Endothelial cell of hepatic sinusoid (primary cell): ENCODE data around the gene SLCO2B1.

Experiments
- in situ Hi-C: cut with HindIII; loops from 2 replicates; pipeline ENCODE4 v1.10.0; 2017; ENCODE audit warnings: low sequenced_read_pairs

Gene SLCO2B1

DNA sequence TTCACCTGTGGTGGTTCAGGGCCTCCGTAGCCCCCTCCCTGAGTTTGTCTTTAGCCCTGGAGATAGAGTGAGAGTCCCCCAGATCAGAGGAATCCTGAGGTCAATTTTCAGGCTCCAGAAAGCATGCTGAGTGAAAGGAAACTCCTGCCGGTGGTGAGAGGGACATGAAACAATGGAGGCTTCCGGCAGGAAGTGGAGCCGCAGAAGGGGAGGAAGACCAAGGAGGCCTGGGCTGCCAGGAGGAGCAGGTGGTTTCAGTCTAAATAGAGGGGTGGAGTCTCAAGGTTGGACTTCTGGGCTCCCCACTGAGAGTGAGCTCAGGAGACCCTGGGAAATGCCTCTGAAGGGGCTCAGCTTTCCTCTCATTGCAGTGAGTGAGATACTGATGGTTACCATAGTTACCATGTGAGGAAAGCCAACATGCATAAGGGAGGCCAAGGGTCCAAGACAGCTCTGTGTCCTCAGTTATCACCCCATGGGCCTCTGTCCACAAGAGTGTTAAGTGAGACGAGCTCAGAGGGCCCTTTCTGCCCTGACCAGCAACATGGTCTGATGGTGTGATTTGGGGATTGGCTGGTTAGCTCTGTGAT lies 10.7 kb downstream of the SLCO2B1 start:
- in situ Hi-C loops, result no loop called here

DNA sequence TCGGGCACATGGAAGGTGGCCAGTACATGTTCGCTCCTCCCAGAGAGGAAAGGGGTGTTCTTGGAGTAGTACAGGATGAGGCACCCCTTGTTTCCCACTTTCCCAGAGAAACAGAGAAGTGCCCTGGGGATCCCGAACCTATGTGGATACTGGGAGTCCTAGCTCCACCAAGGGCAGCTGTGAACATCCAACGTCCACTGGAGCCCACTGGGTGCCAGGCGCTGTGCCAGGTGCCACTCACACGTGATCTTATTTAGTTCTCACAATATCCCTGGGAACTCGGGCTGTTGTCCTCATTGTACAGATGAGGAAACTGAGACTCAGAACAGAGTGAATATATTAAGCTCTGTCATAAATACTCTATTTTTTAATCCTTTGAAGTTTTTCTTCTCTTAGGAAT lies 12.0 kb downstream of the SLCO2B1 start:
- in situ Hi-C loops, result no loop called here

DNA sequence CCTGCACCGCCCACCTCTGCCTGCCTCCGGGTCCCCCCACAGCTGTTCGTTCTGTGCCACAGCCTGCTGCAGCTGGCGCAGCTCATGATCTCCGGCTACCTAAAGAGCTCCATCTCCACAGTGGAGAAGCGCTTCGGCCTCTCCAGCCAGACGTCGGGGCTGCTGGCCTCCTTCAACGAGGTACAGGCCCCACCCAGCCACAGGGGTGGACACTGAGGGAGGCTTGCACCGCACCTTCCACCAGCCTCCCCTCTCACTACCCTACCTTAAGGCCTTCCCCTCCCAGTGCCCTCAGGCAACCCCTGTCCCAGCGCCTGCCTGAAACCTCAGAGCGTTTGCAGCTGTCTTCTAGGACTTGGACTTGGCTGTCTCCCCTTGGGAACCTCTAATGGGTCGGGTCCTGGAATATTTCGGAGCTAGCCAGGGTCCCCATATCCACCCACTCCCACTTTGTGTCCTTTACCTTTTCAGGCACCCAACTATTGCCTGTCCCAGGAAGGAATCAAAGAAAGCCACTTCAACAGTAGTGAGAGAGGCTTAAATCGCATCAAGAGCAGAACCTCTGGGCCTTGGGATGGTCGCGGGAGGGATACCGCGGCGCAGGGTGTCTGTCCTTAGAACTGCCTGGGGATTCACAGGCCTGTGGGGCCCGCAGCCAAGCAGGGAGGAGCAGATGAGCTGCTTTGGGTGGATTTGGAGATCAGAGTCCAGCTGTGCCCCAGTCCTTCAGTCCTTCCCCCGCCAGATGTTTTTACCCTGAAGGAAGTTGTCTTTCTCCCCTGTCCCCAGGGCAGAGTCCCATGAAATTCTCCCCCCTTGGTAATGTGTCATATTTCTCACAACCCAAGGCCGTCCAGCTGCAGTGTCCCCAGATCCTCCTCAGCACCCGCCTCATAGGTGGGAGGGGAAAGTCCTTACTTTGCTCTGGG lies 13.3 kb downstream of the SLCO2B1 start:
- in situ Hi-C loops, result no loop called here

DNA sequence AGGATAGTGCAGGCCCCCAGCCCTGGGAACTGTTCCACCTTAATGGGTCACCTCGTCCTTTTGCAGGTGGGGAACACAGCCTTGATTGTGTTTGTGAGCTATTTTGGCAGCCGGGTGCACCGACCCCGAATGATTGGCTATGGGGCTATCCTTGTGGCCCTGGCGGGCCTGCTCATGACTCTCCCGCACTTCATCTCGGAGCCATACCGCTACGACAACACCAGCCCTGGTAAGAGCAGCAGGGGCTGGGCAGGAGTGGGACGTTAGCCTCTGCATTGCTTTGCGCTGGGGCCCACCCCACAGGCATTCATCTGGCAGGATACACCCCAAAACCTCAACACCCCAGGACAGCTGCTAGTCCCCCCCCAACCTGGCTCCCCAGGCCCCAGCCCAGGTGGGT lies 14.8 kb downstream of the SLCO2B1 start:
- in situ Hi-C loops, result no loop called here

DNA sequence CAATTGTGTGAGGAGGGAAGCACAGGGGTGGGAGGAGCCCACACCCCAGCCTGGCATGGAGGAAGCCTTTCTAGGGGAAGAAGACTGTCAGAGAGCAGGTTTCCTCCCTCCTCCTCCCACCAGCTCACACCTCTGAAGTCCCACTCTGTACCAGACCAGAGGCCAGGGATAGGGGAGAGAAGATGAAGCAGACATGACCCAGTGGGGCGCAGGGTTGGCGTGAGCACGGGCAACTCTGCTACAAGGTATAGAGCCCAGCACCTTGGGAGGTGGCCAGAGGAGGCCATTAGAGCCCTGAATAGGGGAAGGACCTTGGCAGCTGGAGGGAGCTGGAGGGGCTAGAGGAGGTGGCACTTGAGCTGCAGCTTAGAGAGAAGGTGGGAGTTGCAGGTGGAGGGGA lies 15.9 kb downstream of the SLCO2B1 start:
- in situ Hi-C loops, result no loop called here

DNA sequence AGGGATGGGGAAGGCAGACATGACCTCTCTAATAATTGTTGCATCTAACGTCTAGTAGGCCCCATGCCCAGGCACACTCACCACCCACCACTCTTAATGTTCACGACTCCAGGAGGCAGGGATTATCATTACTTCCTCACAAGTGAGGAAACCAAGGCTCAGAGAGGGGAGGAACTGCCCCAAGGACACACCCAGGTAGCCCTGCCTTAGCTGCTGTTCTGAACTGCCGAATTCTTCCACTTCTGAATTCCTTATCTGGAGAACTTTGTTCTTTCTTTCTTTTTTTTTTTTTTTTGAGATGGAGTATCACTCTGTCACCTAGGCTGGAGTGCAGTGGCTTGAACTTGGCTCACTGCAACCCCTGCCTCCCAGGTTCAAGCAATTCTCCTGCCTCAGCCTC lies 16.7 kb downstream of the SLCO2B1 start:
- in situ Hi-C loops, result no loop called here

DNA sequence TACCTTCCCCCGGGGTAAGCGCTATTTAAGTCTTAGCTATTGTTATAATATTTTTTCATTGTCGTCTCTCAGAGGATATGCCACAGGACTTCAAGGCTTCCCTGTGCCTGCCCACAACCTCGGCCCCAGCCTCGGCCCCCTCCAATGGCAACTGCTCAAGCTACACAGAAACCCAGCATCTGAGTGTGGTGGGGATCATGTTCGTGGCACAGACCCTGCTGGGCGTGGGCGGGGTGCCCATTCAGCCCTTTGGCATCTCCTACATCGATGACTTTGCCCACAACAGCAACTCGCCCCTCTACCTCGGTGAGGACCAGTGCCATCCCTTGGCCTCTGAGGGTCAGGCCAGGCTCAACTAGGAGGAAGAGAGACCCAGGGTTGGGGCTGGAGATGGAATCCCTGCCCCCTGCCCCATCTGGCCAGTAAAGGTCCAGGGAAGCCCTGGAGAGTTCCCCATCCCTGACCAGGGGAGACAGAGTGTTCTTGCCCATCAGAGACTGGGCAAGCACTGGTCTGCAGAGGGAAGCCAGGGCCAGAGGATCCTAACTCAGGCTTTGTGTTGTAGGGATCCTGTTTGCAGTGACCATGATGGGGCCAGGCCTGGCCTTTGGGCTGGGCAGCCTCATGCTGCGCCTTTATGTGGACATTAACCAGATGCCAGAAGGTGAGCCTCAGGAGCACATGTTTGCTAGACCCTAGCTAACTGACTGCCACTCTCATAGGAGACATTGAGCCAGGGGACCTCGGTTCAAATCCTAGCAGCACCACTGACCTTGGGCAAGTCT lies 18.4 kb downstream of the SLCO2B1 start:
- in situ Hi-C loops, result no loop called here

DNA sequence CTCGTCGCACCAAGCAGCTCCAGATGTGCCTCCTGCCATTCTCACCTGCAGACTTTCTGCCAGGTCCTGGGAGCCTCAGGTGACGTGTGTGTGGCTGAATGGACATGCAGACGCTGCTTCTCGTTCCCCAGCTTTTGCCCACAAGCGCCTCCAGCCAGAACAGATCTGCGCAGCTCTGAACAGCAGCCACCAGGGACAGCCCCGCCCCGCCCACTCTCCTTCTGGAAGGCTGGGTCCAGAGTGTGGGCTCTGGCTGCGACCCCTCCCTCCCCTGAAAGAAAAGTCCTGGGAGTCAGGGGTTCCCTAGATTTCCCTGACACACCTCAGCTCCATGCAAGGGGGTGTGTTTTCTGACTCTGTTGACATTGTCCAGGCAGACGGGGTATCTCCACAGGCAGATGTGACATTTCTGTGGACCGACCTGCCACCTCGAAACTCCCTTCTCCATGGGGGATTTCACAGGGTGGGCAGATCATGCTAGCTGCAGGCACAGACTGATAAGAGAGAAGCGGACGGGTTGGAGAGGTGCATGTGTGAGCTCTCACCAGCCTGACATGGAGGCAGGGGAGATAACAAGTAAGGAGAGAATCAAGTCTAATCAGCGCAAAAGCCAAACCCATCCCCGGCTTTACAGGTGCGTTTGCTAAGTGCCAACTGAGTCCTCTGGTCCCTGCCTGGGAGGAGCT lies 19.8 kb downstream of the SLCO2B1 start:
- in situ Hi-C loops, result no loop called here

DNA sequence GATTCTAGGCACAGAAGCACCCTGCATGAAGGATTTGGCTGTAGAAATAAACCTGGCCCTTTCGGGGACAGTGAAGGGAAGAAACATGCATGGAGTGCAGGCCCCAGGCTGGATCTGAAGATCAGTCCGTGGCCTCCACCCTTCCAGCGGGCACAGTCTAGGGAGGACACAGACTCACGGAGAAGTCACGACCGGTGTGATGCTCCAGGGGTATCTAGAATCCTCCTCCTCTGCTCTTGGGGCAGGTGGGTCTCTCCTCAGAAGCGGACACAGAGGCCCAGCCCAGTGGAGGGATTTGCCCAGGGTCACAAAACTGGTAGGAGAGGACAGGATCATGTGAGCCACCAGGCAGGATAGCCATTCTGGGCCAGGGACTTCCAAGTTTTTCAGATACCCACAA lies 22.4 kb downstream of the SLCO2B1 start:
- in situ Hi-C loops, result no loop called here

DNA sequence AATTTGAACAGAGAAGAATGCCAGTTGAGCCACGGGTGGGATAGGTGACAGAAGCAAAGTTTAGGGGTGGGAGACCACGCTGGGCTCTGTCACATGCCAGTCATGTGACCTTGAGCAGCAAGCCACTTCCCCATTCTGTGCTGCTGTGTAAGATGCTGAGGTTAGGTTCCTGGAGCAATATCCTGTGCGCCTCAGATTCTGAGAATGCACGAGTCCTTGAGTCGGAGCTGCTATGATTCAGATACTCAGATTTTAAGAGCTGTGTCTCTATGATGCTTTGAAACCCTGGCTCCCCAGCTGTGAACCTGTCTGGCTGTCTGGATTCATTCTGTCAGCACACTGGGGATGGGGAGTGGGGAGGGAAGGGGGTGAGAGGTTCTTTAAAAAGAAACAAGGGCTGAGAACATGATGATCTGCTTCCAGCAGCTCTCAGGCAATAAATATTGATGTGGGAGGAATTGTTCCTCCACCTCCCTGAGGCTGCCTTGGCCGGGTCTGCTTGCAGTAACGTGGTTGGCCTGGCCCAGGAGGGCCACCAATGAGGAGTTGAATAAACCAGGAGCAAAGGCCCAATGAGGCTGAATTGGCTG lies 24.0 kb downstream of the SLCO2B1 start:
- in situ Hi-C loops, result no loop called here

DNA sequence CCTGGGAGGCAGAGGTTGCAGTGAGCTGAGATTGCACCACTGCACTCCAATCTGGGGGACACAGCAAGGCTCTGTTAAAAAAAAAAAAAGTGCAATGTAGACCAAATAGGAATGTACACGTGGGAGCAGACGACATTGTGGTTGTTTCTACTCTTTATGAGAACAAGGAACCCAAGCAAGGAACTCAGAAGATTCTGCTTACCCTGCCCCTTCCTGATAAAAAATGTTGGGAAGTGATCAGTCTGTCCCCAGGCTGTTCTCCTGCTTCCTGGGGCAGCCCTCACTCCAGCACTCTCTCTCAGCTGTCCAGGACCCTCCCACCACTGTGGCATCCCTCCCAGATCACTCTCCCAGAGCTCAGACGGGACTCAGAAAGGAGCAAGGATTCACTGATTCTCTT lies 31.8 kb downstream of the SLCO2B1 start:
- in situ Hi-C loops, result no loop called here

DNA sequence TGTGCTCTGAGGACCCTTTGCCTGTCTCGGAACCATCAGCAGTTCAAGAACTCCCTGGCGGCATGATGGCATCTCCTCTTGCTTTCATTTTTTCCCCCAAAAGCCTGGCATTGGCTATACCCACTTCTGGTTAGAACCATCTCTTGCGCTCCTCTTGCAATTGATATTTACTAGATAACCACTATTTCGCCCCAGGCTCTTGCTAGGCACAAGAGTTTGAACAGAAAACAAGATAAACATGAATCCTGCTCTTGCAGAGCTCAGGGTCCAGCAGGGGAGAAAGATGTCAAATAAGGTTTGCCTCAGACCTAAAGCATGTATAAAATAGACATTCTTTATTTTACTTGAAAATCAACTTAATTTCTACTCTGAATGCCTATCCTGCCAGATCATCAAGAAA lies 33.1 kb downstream of the SLCO2B1 start:
- in situ Hi-C loops, result no loop called here

DNA sequence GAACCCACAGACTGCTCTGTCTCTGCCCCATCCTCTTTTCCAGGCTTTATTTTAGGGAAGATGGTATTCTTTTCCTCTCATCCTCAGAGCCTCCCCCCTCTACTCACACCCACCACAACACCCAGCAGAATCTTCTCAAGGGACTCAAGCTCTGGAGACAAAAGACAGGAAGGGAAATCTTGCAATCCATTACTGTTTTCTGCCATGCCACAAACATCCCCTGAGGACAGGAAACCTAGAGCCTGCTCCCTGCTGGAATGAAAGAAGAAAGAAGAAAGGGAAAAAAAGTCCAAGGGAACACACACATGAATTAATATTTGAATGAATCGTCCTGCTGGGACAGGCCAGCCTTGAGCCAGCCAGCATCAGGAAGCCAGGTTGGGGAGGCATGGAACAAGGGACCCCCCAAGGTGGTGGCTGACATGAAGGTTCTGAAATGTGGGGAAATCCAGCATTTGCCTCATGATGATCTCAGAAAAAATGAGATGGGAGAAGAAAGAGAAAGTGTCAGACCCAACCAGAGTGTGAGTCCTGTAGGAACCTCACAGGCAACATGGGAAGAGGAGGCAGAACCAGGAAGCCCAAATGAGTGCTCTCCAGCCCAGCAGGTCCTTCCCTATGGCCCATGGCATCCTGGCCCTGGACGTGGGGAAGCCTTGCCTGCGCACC lies 34.0 kb downstream of the SLCO2B1 start:
- in situ Hi-C loops, result no loop called here

DNA sequence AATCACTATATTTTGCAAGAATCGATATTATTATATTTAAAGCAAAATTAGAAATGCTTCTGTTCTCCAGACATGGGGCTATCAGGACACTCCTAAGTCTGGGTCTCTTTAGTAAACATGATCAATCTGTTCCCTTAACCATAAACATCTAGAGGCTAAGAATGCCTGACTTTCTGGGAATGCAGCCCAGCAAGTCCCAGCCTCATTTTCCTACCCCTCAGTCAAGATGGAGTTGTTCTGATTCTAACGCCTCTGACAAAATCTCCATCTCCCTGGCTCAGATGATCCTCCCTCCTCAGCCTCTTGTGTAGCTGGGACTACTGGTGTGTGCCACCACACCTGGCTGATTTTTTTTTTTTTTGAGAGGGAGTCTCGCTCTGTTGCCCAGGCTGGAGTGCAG lies 35.0 kb downstream of the SLCO2B1 start:
- in situ Hi-C loops, result no loop called here

DNA sequence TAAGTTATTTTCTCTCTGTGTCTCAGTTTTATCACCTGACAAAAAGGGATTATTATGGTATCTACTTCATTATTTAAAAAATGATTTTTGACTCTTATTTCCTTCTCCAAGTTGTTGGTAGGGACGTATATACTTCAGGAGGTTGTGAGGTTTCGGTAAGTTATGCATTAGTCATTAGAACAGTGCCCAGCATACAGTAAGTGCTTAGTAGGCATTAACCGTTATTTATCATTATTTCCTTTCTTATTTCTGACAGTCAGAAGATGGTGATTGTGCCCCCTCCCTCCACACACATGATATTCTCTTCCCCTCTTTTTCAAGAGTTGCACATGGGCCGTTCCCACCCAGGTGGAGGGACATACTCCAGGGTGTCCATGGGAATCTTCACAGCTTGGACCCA lies 36.1 kb downstream of the SLCO2B1 start:
- in situ Hi-C loops, result no loop called here

DNA sequence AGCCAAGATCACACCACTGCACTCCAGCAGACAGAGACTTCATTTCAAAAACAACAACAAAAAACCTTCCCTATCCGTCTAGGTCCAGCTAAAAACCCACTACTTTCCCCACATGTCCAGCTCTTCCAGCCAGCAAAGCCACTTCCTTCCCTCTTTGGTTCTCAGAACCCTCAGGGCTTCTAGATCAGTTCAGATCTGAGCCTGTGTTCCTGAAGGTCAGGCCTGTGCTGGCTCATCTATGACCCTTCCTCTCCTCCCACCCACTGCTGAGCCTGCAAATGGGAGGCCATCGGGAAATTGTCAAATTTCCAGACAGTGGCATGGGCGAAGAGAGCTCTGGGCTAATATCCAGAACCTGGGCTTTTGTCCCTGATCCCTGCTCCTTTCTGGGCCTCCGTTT lies 37.8 kb downstream of the SLCO2B1 start:
- in situ Hi-C loops, result no loop called here

DNA sequence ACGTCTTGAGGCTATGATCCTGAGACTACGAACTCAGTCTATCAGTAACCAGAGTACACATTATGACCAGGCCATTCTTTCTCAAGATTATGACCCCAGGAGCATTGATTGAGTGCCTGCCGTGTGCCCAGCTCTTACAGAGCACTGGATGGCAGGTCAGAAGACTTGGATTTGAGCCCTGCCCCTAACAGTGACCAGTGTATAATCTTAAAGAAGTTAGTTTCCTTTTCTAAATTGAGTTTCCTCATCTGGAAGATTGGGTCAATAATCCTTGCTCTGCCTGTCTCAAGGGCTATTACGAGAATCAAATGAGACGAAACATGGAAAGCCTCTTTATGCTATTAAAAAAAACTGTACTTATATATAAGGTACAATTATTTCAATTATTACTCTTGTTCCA lies 38.2 kb downstream of the SLCO2B1 start:
- in situ Hi-C loops, result no loop called here

DNA sequence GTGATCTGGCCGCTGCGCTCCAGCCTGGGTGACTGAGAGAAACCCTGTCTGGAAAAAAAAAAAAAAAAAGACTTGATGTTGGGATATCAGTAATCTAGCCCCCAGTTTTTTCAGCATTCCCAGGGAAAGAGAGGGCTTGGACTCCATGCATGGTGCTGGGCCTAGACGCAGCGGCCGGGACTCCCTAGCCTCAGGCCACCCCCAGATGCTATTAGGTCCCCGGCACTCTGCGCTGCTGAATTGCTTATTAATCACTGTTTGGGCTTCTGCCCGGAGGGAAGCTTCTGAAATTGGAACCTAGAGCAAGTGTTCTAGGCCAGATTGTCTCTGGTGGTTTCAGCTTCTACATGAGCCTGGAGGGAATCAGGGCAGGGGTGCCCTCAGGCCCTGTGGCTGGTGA lies 39.0 kb downstream of the SLCO2B1 start:
- in situ Hi-C loops, result no loop called here

DNA sequence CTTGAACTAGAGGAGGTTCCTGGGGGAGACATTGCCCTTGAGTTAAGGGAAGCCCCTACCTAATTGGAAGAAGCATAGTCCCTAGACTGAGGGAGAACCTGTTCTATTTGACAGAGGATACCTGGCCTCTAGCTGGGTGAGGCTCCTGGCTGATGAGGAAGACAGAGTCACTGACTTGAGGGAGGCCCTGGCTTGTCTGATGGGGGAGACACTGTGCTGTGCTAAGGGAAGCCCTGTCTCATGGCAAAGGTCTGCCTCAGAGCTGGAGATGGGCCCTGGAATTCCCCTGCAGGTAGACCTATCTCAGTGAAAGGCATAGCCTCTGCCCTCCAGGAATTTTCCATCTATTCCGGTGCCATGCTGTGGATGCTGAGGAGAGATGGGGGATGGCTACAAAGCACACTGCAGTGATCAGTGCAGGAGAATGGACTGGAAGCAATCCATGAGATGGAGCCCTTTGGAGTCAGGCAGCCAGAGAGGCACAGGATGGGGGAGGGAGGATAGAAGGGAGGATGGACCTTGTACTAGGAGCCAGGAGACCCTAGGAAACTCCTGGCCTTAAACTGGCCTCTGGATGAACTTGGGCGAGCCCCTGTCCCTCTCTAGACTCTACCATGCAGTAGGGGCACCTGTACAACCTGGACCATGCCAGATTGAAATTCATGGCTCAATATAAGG lies 39.9 kb downstream of the SLCO2B1 start:
- in situ Hi-C loops, result no loop called here

DNA sequence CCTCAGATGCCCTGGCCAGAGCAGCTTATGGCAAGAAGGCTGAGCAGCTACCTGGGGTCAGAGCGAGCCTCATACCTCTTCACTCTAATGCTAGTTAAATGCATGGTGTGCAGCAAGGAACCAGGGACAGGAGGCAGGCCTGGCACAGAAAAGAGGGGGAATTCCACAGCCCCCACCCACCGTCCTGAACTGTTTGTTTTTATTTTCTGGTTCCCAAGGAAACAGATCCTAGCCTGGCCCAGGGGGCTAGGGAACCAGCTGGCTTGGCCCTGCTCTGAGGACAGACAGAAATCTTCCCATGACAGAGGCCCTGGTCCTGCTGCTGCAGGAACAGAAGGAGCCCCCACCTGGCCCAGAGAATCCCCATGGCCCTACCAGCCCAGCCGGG lies 40.4 kb downstream of the SLCO2B1 start:
- in situ Hi-C loops, result no loop called here
